Osteocyte (in vitro differentiated cells): ENCODE results near the gene PDE4B. TPM values are rescaled to one million over a fixed set of nuclear protein-coding genes. Genes with fewer than 3 reads are reported as not detected.

Experiments used
- DNase-seq: peaks from one replicate; pipeline ENCODE4 v3.0.0; 2021; ENCODE audit warnings: mixed read lengths; ENCODE audit not compliant: unreplicated experiment; ENCODE audit errors: extremely low spot score
- H3K27ac Mint-ChIP-seq: one replicate; pipeline ENCODE4 v1.8.0; 2021; ENCODE audit warnings: mild to moderate bottlenecking, mixed read lengths; ENCODE audit not compliant: unreplicated experiment
- H3K27me3 Mint-ChIP-seq: one replicate; pipeline ENCODE4 v1.8.0; 2021; ENCODE audit warnings: mixed read lengths; ENCODE audit not compliant: unreplicated experiment
- H3K36me3 Mint-ChIP-seq: one replicate; pipeline ENCODE4 v1.8.0; 2021; ENCODE audit warnings: mixed read lengths; ENCODE audit not compliant: unreplicated experiment
- H3K4me1 Mint-ChIP-seq: one replicate; pipeline ENCODE4 v1.8.0; 2021; ENCODE audit warnings: mixed read lengths; ENCODE audit not compliant: unreplicated experiment
- H3K4me3 Mint-ChIP-seq: one replicate; pipeline ENCODE4 v1.8.0; 2021; ENCODE audit warnings: mild to moderate bottlenecking, moderate library complexity, mixed read lengths; ENCODE audit not compliant: unreplicated experiment
- H3K9me3 Mint-ChIP-seq: one replicate; pipeline ENCODE4 v1.8.0; 2021; ENCODE audit warnings: mixed read lengths; ENCODE audit not compliant: unreplicated experiment
- CTCF ChIP-seq: fragments of 200-600 bp; sonication (generic); IDR thresholded peaks from 2 replicates; pipeline ENCODE4 v1.5.0; 2021; ENCODE audit warnings: antibody characterized with exemption, mild to moderate bottlenecking, moderate library complexity
- total RNA-seq: library from RNA; stranded (reverse); gene quantifications from 2 replicates; pipeline ENCODE4 v1.2.1, GENCODE V29; 2021

PDE4B gene
- total RNA-seq, 1 donor from 2014 or later, result 53.1 TPM

GRCh38 chr1:65889441-65889840 lies 96.7 kb downstream of the PDE4B start:
- DNase-seq, result no peak
- Mint-ChIP-seq H3K36me3 (no peaks in the 10 kb centered on the region), H3K4me1 (peaks cover 2% of the 10 kb centered on the region), H3K9me3 (peaks cover 9% of the 10 kb centered on the region), H3K4me3 (no peak overlapping the region), H3K27me3 (peaks cover 8% of the 10 kb centered on the region), H3K27ac (no peak overlapping the region)
- no peak for TF ChIP-seq CTCF

GRCh38 chr1:65890201-65890843 lies 97.6 kb downstream of the PDE4B start:
- no peak overlapping the region for H3K4me3 Mint-ChIP-seq
- no peak for TF ChIP-seq CTCF
- no peak for DNase-seq
- no peaks in the 10 kb centered on the region for H3K36me3 Mint-ChIP-seq
- no peak overlapping the region for H3K27ac Mint-ChIP-seq
- peaks cover 8% of the 10 kb centered on the region for H3K27me3 Mint-ChIP-seq
- H3K4me1 Mint-ChIP-seq, result peaks cover 2% of the 10 kb centered on the region
- peaks cover 9% of the 10 kb centered on the region for H3K9me3 Mint-ChIP-seq

- no peak overlapping the region for H3K27ac Mint-ChIP-seq
- H3K9me3 Mint-ChIP-seq, result peaks cover 4% of the 10 kb centered on the region
- H3K4me3 Mint-ChIP-seq, result no peak overlapping the region
- H3K36me3 Mint-ChIP-seq, result no peaks in the 10 kb centered on the region
- peaks cover 5% of the 10 kb centered on the region for H3K27me3 Mint-ChIP-seq
- no peak for TF ChIP-seq CTCF
- no peak for DNase-seq
- peaks cover 3% of the 10 kb centered on the region for H3K4me1 Mint-ChIP-seq
Observed at GRCh38 chr1:65894738-65895605, 102.3 kb downstream of the PDE4B start.

- Mint-ChIP-seq H3K9me3 (peaks cover 8% of the 10 kb centered on the region), H3K36me3 (no peaks in the 10 kb centered on the region), H3K27me3 (peaks cover 5% of the 10 kb centered on the region), H3K4me3 (no peak overlapping the region), H3K27ac (no peak overlapping the region), H3K4me1 (peaks cover 1% of the 10 kb centered on the region)
- no peak for DNase-seq
- no peak for TF ChIP-seq CTCF
Observed at GRCh38 chr1:65896721-65897120, 104.0 kb downstream of the PDE4B start.

GRCh38 chr1:65897485-65897884 lies 104.8 kb downstream of the PDE4B start:
- Mint-ChIP-seq H3K9me3 (peaks cover 8% of the 10 kb centered on the region), H3K4me1 (peaks cover 1% of the 10 kb centered on the region), H3K27me3 (peaks cover 6% of the 10 kb centered on the region), H3K36me3 (no peaks in the 10 kb centered on the region), H3K4me3 (no peak overlapping the region), H3K27ac (no peak overlapping the region)
- no peak for TF ChIP-seq CTCF
- no peak for DNase-seq
